Epithelial cell of esophagus (primary cell): ENCODE data around the gene PARP1.
A peak's percentile ranks its signal among the peaks of the same experiment; 100 is the strongest.

Experiments
- DNase-seq: peaks from one replicate; pipeline ENCODE4 v3.0.0; 2010; ENCODE audit warnings: low read depth
- H3K4me3 ChIP-seq: 2 replicates; pipeline ENCODE4 v1.5.1; 2011; ENCODE audit warnings: mild to moderate bottlenecking, low read length, control low read depth
- CTCF ChIP-seq: IDR thresholded peaks from 2 replicates; pipeline ENCODE4 v1.5.1; 2011; ENCODE audit warnings: low read depth, mild to moderate bottlenecking, low read length, control low read depth, inconsistent platforms; ENCODE audit not compliant: insufficient read depth; ENCODE audit errors: missing control alignments

PARP1 gene

GRCh38 chr1:226394462-226394861, 13.4 kb downstream of the PARP1 start:
- H3K4me3 ChIP-seq, result no peak overlapping the region
- no peak for DNase-seq
- TF ChIP-seq CTCF, result no peak

- no peak for TF ChIP-seq CTCF
- peak; percentile 41 for DNase-seq
These were observed 17.2 kb downstream of the PARP1 start for GRCh38 chr1:226390681-226391080.

GRCh38 chr1:226388131-226388530, 19.8 kb downstream of the PARP1 start:
- no peak overlapping the region for H3K4me3 ChIP-seq
- no peak for TF ChIP-seq CTCF
- no peak for DNase-seq

More at GRCh38 chr1:226390681-226391080, 17.2 kb downstream of the PARP1 start:
- H3K4me3 ChIP-seq, result no peak overlapping the region

GRCh38 chr1:226384717-226385116, 23.2 kb downstream of the PARP1 start:
- no peak for DNase-seq
- no peak for TF ChIP-seq CTCF
- no peak overlapping the region for H3K4me3 ChIP-seq

GRCh38 chr1:226384040-226384439, 23.9 kb downstream of the PARP1 start:
- no peak overlapping the region for H3K4me3 ChIP-seq
- no peak for DNase-seq
- TF ChIP-seq CTCF, result no peak

- no peak for DNase-seq
These were observed 25.9 kb downstream of the PARP1 start for GRCh38 chr1:226382030-226382429.

More at GRCh38 chr1:226382030-226382429, 25.9 kb downstream of the PARP1 start:
- H3K4me3 ChIP-seq, result no peak overlapping the region
- no peak for TF ChIP-seq CTCF
